Keratinocyte (primary cell): ENCODE results near the gene ANKRD23. TPM values are rescaled to one million over a fixed set of nuclear protein-coding genes. Genes with fewer than 3 reads are reported as not detected.

Experiments
- DNase-seq: peaks from one replicate; pipeline ENCODE4 v3.0.0-alpha.2; 2011; ENCODE audit warnings: low read depth, missing footprints, low spot score
- FAIRE-seq: peaks from 2 replicates; lab custom pipeline; 2011; peaks lifted over from hg19 to GRCh38; lab: Jason Lieb, UNC
- H2AFZ ChIP-seq: 2 replicates; pipeline ENCODE4 v1.6.0; 2012; ENCODE audit warnings: low read length, control low read depth, inconsistent platforms; ENCODE audit not compliant: control insufficient read depth
- H3K27ac ChIP-seq: 2 replicates; pipeline ENCODE4 v1.5.1; 2011; ENCODE audit warnings: low read length; ENCODE audit not compliant: control insufficient read depth, insufficient read depth
- H3K27me3 ChIP-seq: 3 replicates; pipeline ENCODE4 v1.6.0; 2011; ENCODE audit warnings: low read length; ENCODE audit not compliant: control insufficient read depth, insufficient read depth; ENCODE audit errors: extremely low read depth
- H3K36me3 ChIP-seq, 2 experiments: 2 replicates in 1 of 2; 3 replicates in 1 of 2; pipeline ENCODE4 v1.5.1; 2011; ENCODE audit warnings: low read length in 2 of 2, mild to moderate bottlenecking in 1 of 2; ENCODE audit not compliant: control insufficient read depth in 2 of 2, insufficient read depth in 2 of 2; ENCODE audit errors: extremely low read depth in 1 of 2
- H3K4me1 ChIP-seq: 3 replicates; pipeline ENCODE4 v1.5.1; 2011; ENCODE audit warnings: low read length; ENCODE audit not compliant: control insufficient read depth, insufficient read depth; ENCODE audit errors: extremely low read depth
- H3K4me2 ChIP-seq: 3 replicates; pipeline ENCODE4 v1.6.0; 2011; ENCODE audit warnings: low read depth, low read length; ENCODE audit not compliant: control insufficient read depth, insufficient read depth; ENCODE audit errors: extremely low read depth
- H3K4me3 ChIP-seq, 3 experiments: fragments of 200-600 bp in 1 of 3; sonication (generic) in 1 of 3; 2 replicates in 2 of 3; 3 replicates in 1 of 3; pipeline ENCODE4 v1.5.1; 2011 to 2016; ENCODE audit warnings: low read length in 3 of 3, mild to moderate bottlenecking in 3 of 3, control low read depth in 2 of 3, inconsistent platforms in 1 of 3, low read depth in 1 of 3, mixed read lengths in 1 of 3, mixed run types in 1 of 3, moderate library complexity in 1 of 3; ENCODE audit not compliant: control insufficient read depth in 2 of 3, insufficient read depth in 2 of 3; ENCODE audit errors: extremely low read depth in 1 of 3
- H3K79me2 ChIP-seq: 2 replicates; pipeline ENCODE4 v1.6.0; 2012; ENCODE audit warnings: low read length; ENCODE audit not compliant: control insufficient read depth, insufficient read depth
- H3K9ac ChIP-seq: 3 replicates; pipeline ENCODE4 v1.6.0; 2011; ENCODE audit warnings: low read length; ENCODE audit not compliant: control insufficient read depth, insufficient read depth; ENCODE audit errors: extremely low read depth
- H3K9me1 ChIP-seq: 3 replicates; pipeline ENCODE4 v1.6.0; 2011; ENCODE audit warnings: low read length; ENCODE audit not compliant: control insufficient read depth, insufficient read depth; ENCODE audit errors: extremely low read depth
- H3K9me3 ChIP-seq: 2 replicates; pipeline ENCODE4 v1.5.1; 2012; ENCODE audit warnings: low read depth, low read length; ENCODE audit not compliant: control insufficient read depth
- H4K20me1 ChIP-seq: 3 replicates; pipeline ENCODE4 v1.6.0; 2011; ENCODE audit warnings: low read length; ENCODE audit not compliant: control insufficient read depth, insufficient read depth; ENCODE audit errors: extremely low read depth
- CTCF ChIP-seq, 3 experiments: IDR thresholded peaks in 1 of 3; conservative IDR thresholded peaks in 1 of 3; optimal IDR thresholded peaks in 1 of 3; 2 replicates in 2 of 3; 3 replicates in 1 of 3; pipeline versions ENCODE3 to v1.5.1; 2011; ENCODE audit warnings: low read length in 3 of 3, mild to moderate bottlenecking in 3 of 3, moderate library complexity in 2 of 3, control low read depth in 1 of 3, inconsistent platforms in 1 of 3; ENCODE audit not compliant: insufficient read depth in 2 of 3; ENCODE audit errors: extremely low read depth in 1 of 3
- EZH2 ChIP-seq: IDR thresholded peaks from one replicate; pipeline ENCODE4 v1.6.1; 2012; ENCODE audit warnings: inconsistent platforms, mild to moderate bottlenecking, low read length, moderate library complexity
- dilution Hi-C: fragments of 300-500 bp; cut with MboI; formaldehyde crosslinking; loops from one replicate; pipeline ENCODE4 v1.7.0; 2020; ENCODE audit warnings: low sequenced_read_pairs; ENCODE audit not compliant: extremely low pct_ligation_motif_present
- polyA plus RNA-seq, 5 experiments: library from polyadenylated mRNA; depleted of rRNA in 3 of 5; stranded (reverse) in 3 of 5; stranded (forward) in 1 of 5; unstranded in 1 of 5; fragments of >200 nt; gene quantifications; 1 replicate in 1 of 5; 2 replicates in 3 of 5; 3 replicates in 1 of 5; pipeline versions ENCODE4 v1.2.1 to v1.2.3, GENCODE V29; 2011 to 2012; ENCODE audit warnings: missing spikeins in 2 of 5, low read depth in 1 of 5, low replicate concordance in 1 of 5
- small RNA-seq, 3 experiments: library from RNA; depleted of rRNA; stranded (forward); fragments of <200 nt; gene quantifications; one replicate each; pipeline ENCODE3, GENCODE V24; 2012; ENCODE audit warnings: low read depth in 3 of 3, low replicate concordance in 1 of 3; ENCODE audit not compliant: insufficient read length in 3 of 3

Gene ANKRD23
- polyA plus RNA-seq, 1 donor (not counting 4 experiments of a cell fraction or from before 2014, with no cell fraction given), result 1.4 TPM

GRCh38 chr2:96789245-96789617 is 54.6 kb downstream of the ANKRD23 start:
- Histone ChIP-seq H3K9me3 (no peaks in the 10 kb centered on the region), H3K4me3 (no peak overlapping the region), H3K27ac (no peak overlapping the region), H4K20me1 (no peaks in the 10 kb centered on the region), H3K9me1 (no peaks in the 10 kb centered on the region), H3K4me2 (no peak overlapping the region), H3K4me1 (peaks cover 22% of the 10 kb centered on the region), H3K36me3 (no peaks in the 10 kb centered on the region), H3K79me2 (no peaks in the 10 kb centered on the region), H3K9ac (no peak overlapping the region), H3K27me3 (no peaks in the 10 kb centered on the region), H2AFZ (no peak overlapping the region)
- dilution Hi-C loops, result no loop called here
- TF ChIP-seq EZH2 (no peak), CTCF (optimal IDR thresholded peaks at IDR 0.05 in 1 of 3, IDR thresholded peaks at IDR 0.05 in 1 of 3, conservative IDR thresholded peaks at IDR 0.05 in 1 of 3; ENCODE audit: extremely low read depth in 1 of 3, insufficient read depth in 2 of 3, low read length in 3 of 3) (no peak)
- DNase-seq, result no peak
- no peak for FAIRE-seq

DNA sequence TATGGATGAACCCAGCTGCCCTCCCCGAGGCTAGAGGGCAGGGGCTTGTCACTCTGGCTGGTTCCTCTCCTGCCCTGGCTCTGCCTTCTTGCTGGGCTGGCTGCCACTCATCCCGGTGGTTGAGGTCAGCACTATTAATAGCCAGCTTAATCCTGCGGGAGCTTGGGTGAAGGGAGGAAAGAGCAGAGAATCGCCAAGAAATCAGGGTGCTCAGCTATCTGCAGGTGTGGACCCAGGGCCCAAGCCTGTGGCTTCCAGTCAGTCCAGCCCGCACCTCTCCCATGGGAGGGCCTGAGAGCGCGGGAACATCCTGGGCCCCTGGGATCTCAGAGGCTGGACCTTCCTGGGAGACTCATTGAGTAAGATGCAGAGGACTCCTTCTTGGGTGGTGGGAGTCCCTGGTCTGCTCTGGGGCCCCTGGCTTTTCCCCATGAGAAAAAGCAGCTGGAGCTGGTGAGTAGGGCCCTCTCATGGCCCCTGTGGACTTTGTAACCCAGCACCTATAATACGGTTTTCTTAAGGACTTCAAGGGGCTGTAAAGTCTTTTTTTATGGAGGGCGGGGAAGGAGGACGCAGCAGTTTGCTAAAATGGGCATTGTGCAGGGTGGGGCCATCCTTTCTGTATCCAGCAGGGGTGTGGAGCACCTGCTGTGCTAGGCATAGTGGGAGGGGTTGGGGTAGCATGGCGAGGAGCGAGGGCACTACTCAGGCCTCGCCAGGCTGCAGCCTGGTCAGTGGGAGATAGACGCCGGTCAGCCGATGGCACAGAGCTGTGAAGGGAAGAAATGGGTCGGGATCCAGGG is 55.2 kb downstream of the ANKRD23 start:
- no peaks in the 10 kb centered on the region for H3K9me3 ChIP-seq
- H3K4me1 ChIP-seq, result peaks cover 22% of the 10 kb centered on the region
- no peak for TF ChIP-seq CTCF (optimal IDR thresholded peaks at IDR 0.05 in 1 of 3, IDR thresholded peaks at IDR 0.05 in 1 of 3, conservative IDR thresholded peaks at IDR 0.05 in 1 of 3; ENCODE audit: extremely low read depth in 1 of 3, insufficient read depth in 2 of 3, low read length in 3 of 3)
- TF ChIP-seq EZH2, result no peak
- no peak overlapping the region for H3K4me2 ChIP-seq
- no peaks in the 10 kb centered on the region for H3K27me3 ChIP-seq
- no peak overlapping the region for H3K4me3 ChIP-seq
- no peak overlapping the region for H2AFZ ChIP-seq
- no peaks in the 10 kb centered on the region for H3K9me1 ChIP-seq
- H3K27ac ChIP-seq, result no peak overlapping the region
- DNase-seq (no peak), FAIRE-seq (no peak)
- no peaks in the 10 kb centered on the region for H3K36me3 ChIP-seq
- dilution Hi-C loops, result no loop called here
- no peaks in the 10 kb centered on the region for H4K20me1 ChIP-seq
- no peak overlapping the region for H3K9ac ChIP-seq
- H3K79me2 ChIP-seq, result no peaks in the 10 kb centered on the region

Small RNAs within 50 kb of the gene (small RNA-seq; reads per million reads assigned to genes)
- gene MIR3127, result 0 reads per million in 3 experiments

Other genes starting within 250 kb of the ANKRD23 start
- 11.4 to 13.6 TPM (median 12.9 TPM) in 3 replicates for gene KANSL3, start 205.7 kb downstream of the ANKRD23 start, polyA plus RNA-seq
- gene FER1L5, start 201.3 kb downstream of the ANKRD23 start, polyA plus RNA-seq, result 0.01 to 0.03 TPM (median 0.01 TPM) in 3 replicates
- 20.7 to 22.9 TPM (median 20.8 TPM) in 3 replicates for gene LMAN2L, start 104.0 kb downstream of the ANKRD23 start, polyA plus RNA-seq
- 4.4 to 7.6 TPM (median 5.5 TPM) in 3 replicates for gene CNNM4, start 83.1 kb downstream of the ANKRD23 start, polyA plus RNA-seq
- gene CNNM3, start 27.8 kb downstream of the ANKRD23 start, polyA plus RNA-seq, result 2.3 to 3.1 TPM (median 2.6 TPM) in 3 replicates
- gene ANKRD39, start 14.0 kb upstream of the ANKRD23 start, polyA plus RNA-seq, result 6.6 to 8.3 TPM (median 7.2 TPM) in 3 replicates
- 6.9 to 10.2 TPM (median 7.5 TPM) in 3 replicates for gene SEMA4C, start 26.1 kb upstream of the ANKRD23 start, polyA plus RNA-seq
- gene FAM178B, start 142.6 kb upstream of the ANKRD23 start, polyA plus RNA-seq, result 0.09 to 0.12 TPM in 2 of 3 replicates, not detected in the other